Trophoblast cell (in vitro differentiated cells and primary cell): Measurements from ENCODE around the gene MED12L.

Experiments used
- DNase-seq, 2 donors: peaks; one replicate each; pipeline ENCODE4 v3.0.0-alpha.2; 2016
- H2AFZ ChIP-seq: 2 replicates; pipeline ENCODE4 v1.6.1; 2013; ENCODE audit warnings: low read length, moderate library complexity, mild to moderate bottlenecking; ENCODE audit not compliant: insufficient read depth, poor library complexity
- H2AK5ac ChIP-seq: 2 replicates; pipeline ENCODE4 v1.6.1; 2013; ENCODE audit warnings: mild to moderate bottlenecking, low read length
- H2BK120ac ChIP-seq: 2 replicates; pipeline ENCODE4 v1.6.1; 2013; ENCODE audit warnings: low read length, mild to moderate bottlenecking, moderate library complexity; ENCODE audit not compliant: insufficient read depth, poor library complexity
- H2BK12ac ChIP-seq: 2 replicates; pipeline ENCODE4 v1.6.1; 2013; ENCODE audit warnings: mild to moderate bottlenecking, low read length, moderate library complexity
- H2BK5ac ChIP-seq: 2 replicates; pipeline ENCODE4 v1.6.1; 2013; ENCODE audit warnings: low read length, low read depth, moderate library complexity, mild to moderate bottlenecking; ENCODE audit not compliant: poor library complexity
- H3K14ac ChIP-seq: 2 replicates; pipeline ENCODE4 v1.6.1; 2013; ENCODE audit warnings: mild to moderate bottlenecking, low read length
- H3K18ac ChIP-seq: 2 replicates; pipeline ENCODE4 v1.6.1; 2013; ENCODE audit warnings: mild to moderate bottlenecking, low read length
- H3K23ac ChIP-seq: 2 replicates; pipeline ENCODE4 v1.6.1; 2013; ENCODE audit warnings: low read length
- H3K27ac ChIP-seq: 2 replicates; pipeline ENCODE4 v1.5.1; 2013; ENCODE audit warnings: low read depth, mild to moderate bottlenecking, inconsistent platforms, low read length, moderate library complexity
- H3K27me3 ChIP-seq: 2 replicates; pipeline ENCODE4 v1.6.1; 2013; ENCODE audit warnings: inconsistent platforms, mild to moderate bottlenecking, low read length, moderate library complexity; ENCODE audit not compliant: insufficient read depth
- H3K36me3 ChIP-seq, 2 experiments: 1 replicate in 1 of 2; 2 replicates in 1 of 2; pipeline ENCODE4 v1.6.1; 2013; ENCODE audit warnings: low read length in 2 of 2, mild to moderate bottlenecking in 2 of 2, moderate library complexity in 1 of 2; ENCODE audit not compliant: insufficient read depth in 2 of 2, control insufficient read depth in 1 of 2
- H3K4ac ChIP-seq: 2 replicates; pipeline ENCODE4 v1.6.1; 2013; ENCODE audit warnings: low read depth, mild to moderate bottlenecking, low read length, moderate library complexity
- H3K4me1 ChIP-seq, 2 experiments: 1 replicate in 1 of 2; 2 replicates in 1 of 2; pipeline ENCODE4 v1.6.1; 2013; ENCODE audit warnings: low read length in 2 of 2, mild to moderate bottlenecking in 2 of 2, moderate library complexity in 1 of 2; ENCODE audit not compliant: insufficient read depth in 2 of 2, control insufficient read depth in 1 of 2
- H3K4me2 ChIP-seq: 2 replicates; pipeline ENCODE4 v1.6.1; 2013; ENCODE audit warnings: inconsistent platforms, mild to moderate bottlenecking, low read length, moderate library complexity
- H3K4me3 ChIP-seq: 2 replicates; pipeline ENCODE4 v1.5.1; 2013; ENCODE audit warnings: mild to moderate bottlenecking, low read depth, low read length, inconsistent platforms
- H3K79me1 ChIP-seq: one replicate; pipeline ENCODE4 v1.6.1; 2013; ENCODE audit warnings: low read length
- H3K79me2 ChIP-seq: 2 replicates; pipeline ENCODE4 v1.6.1; 2013; ENCODE audit warnings: low read length, mild to moderate bottlenecking; ENCODE audit not compliant: control insufficient read depth, insufficient read depth, poor library complexity
- H3K9ac ChIP-seq: 2 replicates; pipeline ENCODE4 v1.6.1; 2013; ENCODE audit warnings: mild to moderate bottlenecking, low read length
- H3K9me3 ChIP-seq: 2 replicates; pipeline ENCODE4 v1.6.1; 2013; ENCODE audit warnings: low read depth, mild to moderate bottlenecking, control low read depth, inconsistent platforms, low read length; ENCODE audit not compliant: insufficient read depth
- H4K12ac ChIP-seq: 2 replicates; pipeline ENCODE4 v1.6.1; 2013; ENCODE audit warnings: low read depth, mild to moderate bottlenecking, low read length, moderate library complexity
- H4K8ac ChIP-seq: 2 replicates; pipeline ENCODE4 v1.6.1; 2013; ENCODE audit warnings: low read depth, mild to moderate bottlenecking, low read length, moderate library complexity
- H4K91ac ChIP-seq: one replicate; pipeline ENCODE4 v1.6.1; 2013; ENCODE audit warnings: low read depth, mild to moderate bottlenecking, low read length, moderate library complexity
- WGBS: extraction: QIAGEN DNeasy Blood & Tissue Kit; methylation state at CpG from one replicate; pipeline ENCODE4 v1.1.7; 2013; ENCODE audit warnings: missing lambda C conversion rate; ENCODE audit not compliant: insufficient read length, insufficient coverage; ENCODE audit errors: extremely low coverage; 5-methylcytosine and 5-hydroxymethylcytosine counted together

The MED12L gene

GRCh38 chr3:151133917-151134450 lies 48.5 kb downstream of the MED12L start:
- Histone ChIP-seq H3K23ac (no peak overlapping the region), H3K79me2 (peaks cover 2% of the 10 kb centered on the region), H3K79me1 (no peaks in the 10 kb centered on the region), H4K8ac (no peak overlapping the region), H3K4ac (no peak overlapping the region), H3K4me2 (no peak overlapping the region), H2BK5ac (no peak overlapping the region), H3K27me3 (no peaks in the 10 kb centered on the region), H3K4me1 (peaks cover 0 to 3% of the 10 kb centered on the region in 2 experiments), H3K18ac (no peak overlapping the region), H2BK12ac (no peak overlapping the region), H4K91ac (no peak overlapping the region), H2AFZ (no peak overlapping the region), H3K9ac (no peak overlapping the region), H3K9me3 (no peaks in the 10 kb centered on the region), H3K27ac (no peak overlapping the region), H2AK5ac (no peak overlapping the region), H2BK120ac (no peak overlapping the region), H3K4me3 (no peak overlapping the region), H3K36me3 (peaks cover 4 to 9% of the 10 kb centered on the region in 2 experiments), H3K14ac (no peak overlapping the region), H4K12ac (no peak overlapping the region)
- peak in 1 of 2 donors; percentile 51 for DNase-seq
- no CpG with 5 or more reads among the region's 8 CpGs for WGBS

- H3K27me3 ChIP-seq: no peaks in the 10 kb centered on the region
- WGBS: no CpG with 5 or more reads among the region's 5 CpGs
- H3K9me3 ChIP-seq: no peaks in the 10 kb centered on the region
Observed at GRCh38 chr3:151135541-151136337, 50.3 kb downstream of the MED12L start.

GRCh38 chr3:151142929-151143328 lies 57.5 kb downstream of the MED12L start:
- no peak overlapping the region for H2BK12ac ChIP-seq
- H3K9ac ChIP-seq: no peak overlapping the region
- H3K14ac ChIP-seq: no peak overlapping the region

More at GRCh38 chr3:151135541-151136337, 50.3 kb downstream of the MED12L start:
- no peak overlapping the region for H2BK5ac ChIP-seq
- no peak overlapping the region for H4K12ac ChIP-seq
- H4K8ac ChIP-seq: no peak overlapping the region
- peaks cover 2 to 5% of the 10 kb centered on the region in 2 experiments for H3K36me3 ChIP-seq
- no peak for DNase-seq
- no peaks in the 10 kb centered on the region for H3K4me1 ChIP-seq
- H2AK5ac ChIP-seq: no peak overlapping the region
- H2BK12ac ChIP-seq: no peak overlapping the region
- no peak overlapping the region for H2AFZ ChIP-seq
- H3K23ac ChIP-seq: no peak overlapping the region
- no peak overlapping the region for H3K4me2 ChIP-seq
- H3K79me1 ChIP-seq: no peaks in the 10 kb centered on the region
- H4K91ac ChIP-seq: no peak overlapping the region
- H3K79me2 ChIP-seq: no peaks in the 10 kb centered on the region
- no peak overlapping the region for H3K4me3 ChIP-seq
- no peak overlapping the region for H2BK120ac ChIP-seq
- H3K18ac ChIP-seq: peak overlapping the region; percentile 8
- no peak overlapping the region for H3K14ac ChIP-seq
- no peak overlapping the region for H3K9ac ChIP-seq
- no peak overlapping the region for H3K27ac ChIP-seq
- H3K4ac ChIP-seq: no peak overlapping the region

GRCh38 chr3:151144016-151144415 lies 58.6 kb downstream of the MED12L start:
- no peak overlapping the region for H3K4me3 ChIP-seq
- no peak overlapping the region for H4K12ac ChIP-seq
- H3K23ac ChIP-seq: no peak overlapping the region
- H3K14ac ChIP-seq: no peak overlapping the region
- no peak overlapping the region for H2BK5ac ChIP-seq
- no CpG with 5 or more reads among the region's 4 CpGs for WGBS
- no peak overlapping the region for H3K9ac ChIP-seq
- DNase-seq: no peak
- H4K8ac ChIP-seq: no peak overlapping the region
- no peak overlapping the region for H2AK5ac ChIP-seq
- H3K79me1 ChIP-seq: no peaks in the 10 kb centered on the region
- H3K36me3 ChIP-seq: peaks cover 0 to 5% of the 10 kb centered on the region in 2 experiments
- H3K79me2 ChIP-seq: no peaks in the 10 kb centered on the region
- no peak overlapping the region for H3K18ac ChIP-seq
- no peak overlapping the region for H3K27ac ChIP-seq
- H3K4me1 ChIP-seq: peaks cover 2 to 3% of the 10 kb centered on the region in 2 experiments
- H3K9me3 ChIP-seq: no peaks in the 10 kb centered on the region
- H3K4ac ChIP-seq: no peak overlapping the region
- H4K91ac ChIP-seq: no peak overlapping the region
- H3K27me3 ChIP-seq: no peaks in the 10 kb centered on the region
- no peak overlapping the region for H2BK120ac ChIP-seq
- H3K4me2 ChIP-seq: no peak overlapping the region
- H2BK12ac ChIP-seq: no peak overlapping the region
- no peak overlapping the region for H2AFZ ChIP-seq

More at GRCh38 chr3:151142929-151143328, 57.5 kb downstream of the MED12L start:
- Histone ChIP-seq H3K23ac (no peak overlapping the region), H3K9me3 (no peaks in the 10 kb centered on the region), H3K4me2 (no peak overlapping the region), H3K4me3 (no peak overlapping the region), H3K27me3 (no peaks in the 10 kb centered on the region), H3K4me1 (peaks cover 2 to 3% of the 10 kb centered on the region in 2 experiments), H4K12ac (no peak overlapping the region), H2AK5ac (no peak overlapping the region), H3K18ac (no peak overlapping the region), H4K91ac (no peak overlapping the region), H3K79me1 (no peaks in the 10 kb centered on the region), H4K8ac (no peak overlapping the region), H2BK120ac (no peak overlapping the region), H2BK5ac (no peak overlapping the region), H3K79me2 (no peaks in the 10 kb centered on the region), H3K27ac (no peak overlapping the region), H2AFZ (no peak overlapping the region), H3K4ac (no peak overlapping the region), H3K36me3 (peaks cover 0 to 5% of the 10 kb centered on the region in 2 experiments)
- WGBS: no CpG with 5 or more reads among the region's 5 CpGs
- no peak for DNase-seq
